ENCODE results near the gene TOB1.
A peak's percentile ranks its signal among the peaks of the same experiment; 100 is the strongest.

TOB1 gene

GRCh38 chr17:50841949-50842354 is 24.2 kb downstream of the TOB1 start:
- TF ChIP-seq CTCF (IDR thresholded peaks at IDR 0.05; ENCODE audit: control insufficient read depth, insufficient read depth, low read depth, low read length, missing control alignments), result peak; percentile 88
- no peak for DNase-seq (ENCODE audit: low read depth)
- H3K4me3 ChIP-seq (ENCODE audit: control insufficient read depth, low read depth, low read length), result no peak overlapping the region

DNA sequence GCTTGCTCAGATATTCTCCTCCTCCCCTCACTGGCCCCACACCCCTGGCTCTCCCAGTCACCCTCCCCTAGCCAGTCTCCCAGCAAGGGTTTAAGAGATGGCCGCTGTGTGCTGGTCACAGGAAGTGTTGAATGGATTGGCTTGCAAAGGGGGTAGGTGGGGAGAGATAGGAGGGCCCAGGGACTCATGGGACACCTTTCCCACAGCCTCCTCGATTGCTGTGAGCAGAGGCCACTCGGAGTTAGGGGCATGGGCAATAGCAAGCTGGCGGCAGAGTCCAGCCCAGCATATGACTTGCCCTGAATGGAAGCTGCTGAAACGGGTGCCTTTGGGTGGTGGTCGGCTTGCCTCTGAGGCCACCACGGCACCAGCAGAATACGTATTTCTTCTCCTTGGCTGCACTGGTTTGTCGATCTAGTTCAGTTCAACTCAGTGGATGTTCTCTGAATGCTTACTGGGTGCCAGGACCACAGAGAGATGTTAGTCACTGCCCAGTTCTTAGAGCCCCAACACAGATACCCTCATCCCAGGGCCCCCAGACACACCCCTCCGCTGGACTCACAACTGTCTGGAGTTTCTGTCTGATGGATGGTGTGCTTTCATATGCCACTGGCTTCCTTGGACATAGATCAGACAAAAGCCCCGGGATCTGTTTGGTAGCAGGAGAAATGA is 24.7 kb downstream of the TOB1 start:
- DNase-seq (ENCODE audit: low read depth), result no peak
- H3K4me3 ChIP-seq (ENCODE audit: control insufficient read depth, low read depth, low read length), result no peak overlapping the region
- no peak for TF ChIP-seq CTCF (IDR thresholded peaks at IDR 0.05; ENCODE audit: control insufficient read depth, insufficient read depth, low read depth, low read length, missing control alignments)

DNA sequence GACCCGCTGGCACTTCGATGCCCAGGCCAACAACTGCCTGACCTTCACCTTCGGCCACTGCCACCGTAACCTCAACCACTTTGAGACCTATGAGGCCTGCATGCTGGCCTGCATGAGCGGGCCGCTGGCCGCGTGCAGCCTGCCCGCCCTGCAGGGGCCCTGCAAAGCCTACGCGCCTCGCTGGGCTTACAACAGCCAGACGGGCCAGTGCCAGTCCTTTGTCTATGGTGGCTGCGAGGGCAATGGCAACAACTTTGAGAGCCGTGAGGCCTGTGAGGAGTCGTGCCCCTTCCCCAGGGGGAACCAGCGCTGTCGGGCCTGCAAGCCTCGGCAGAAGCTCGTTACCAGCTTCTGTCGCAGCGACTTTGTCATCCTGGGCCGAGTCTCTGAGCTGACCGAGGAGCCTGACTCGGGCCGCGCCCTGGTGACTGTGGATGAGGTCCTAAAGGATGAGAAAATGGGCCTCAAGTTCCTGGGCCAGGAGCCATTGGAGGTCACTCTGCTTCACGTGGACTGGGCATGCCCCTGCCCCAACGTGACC is 25.8 kb downstream of the TOB1 start:
- TF ChIP-seq CTCF (IDR thresholded peaks at IDR 0.05; ENCODE audit: control insufficient read depth, insufficient read depth, low read depth, low read length, missing control alignments), result no peak
- no peak for DNase-seq (ENCODE audit: low read depth)
- H3K4me3 ChIP-seq (ENCODE audit: control insufficient read depth, low read depth, low read length), result no peak overlapping the region

GRCh38 chr17:50839591-50840310 is 26.4 kb downstream of the TOB1 start:
- TF ChIP-seq CTCF (IDR thresholded peaks at IDR 0.05; ENCODE audit: control insufficient read depth, insufficient read depth, low read depth, low read length, missing control alignments), result no peak
- DNase-seq (ENCODE audit: low read depth), result no peak
- no peak overlapping the region for H3K4me3 ChIP-seq (ENCODE audit: control insufficient read depth, low read depth, low read length)

DNA sequence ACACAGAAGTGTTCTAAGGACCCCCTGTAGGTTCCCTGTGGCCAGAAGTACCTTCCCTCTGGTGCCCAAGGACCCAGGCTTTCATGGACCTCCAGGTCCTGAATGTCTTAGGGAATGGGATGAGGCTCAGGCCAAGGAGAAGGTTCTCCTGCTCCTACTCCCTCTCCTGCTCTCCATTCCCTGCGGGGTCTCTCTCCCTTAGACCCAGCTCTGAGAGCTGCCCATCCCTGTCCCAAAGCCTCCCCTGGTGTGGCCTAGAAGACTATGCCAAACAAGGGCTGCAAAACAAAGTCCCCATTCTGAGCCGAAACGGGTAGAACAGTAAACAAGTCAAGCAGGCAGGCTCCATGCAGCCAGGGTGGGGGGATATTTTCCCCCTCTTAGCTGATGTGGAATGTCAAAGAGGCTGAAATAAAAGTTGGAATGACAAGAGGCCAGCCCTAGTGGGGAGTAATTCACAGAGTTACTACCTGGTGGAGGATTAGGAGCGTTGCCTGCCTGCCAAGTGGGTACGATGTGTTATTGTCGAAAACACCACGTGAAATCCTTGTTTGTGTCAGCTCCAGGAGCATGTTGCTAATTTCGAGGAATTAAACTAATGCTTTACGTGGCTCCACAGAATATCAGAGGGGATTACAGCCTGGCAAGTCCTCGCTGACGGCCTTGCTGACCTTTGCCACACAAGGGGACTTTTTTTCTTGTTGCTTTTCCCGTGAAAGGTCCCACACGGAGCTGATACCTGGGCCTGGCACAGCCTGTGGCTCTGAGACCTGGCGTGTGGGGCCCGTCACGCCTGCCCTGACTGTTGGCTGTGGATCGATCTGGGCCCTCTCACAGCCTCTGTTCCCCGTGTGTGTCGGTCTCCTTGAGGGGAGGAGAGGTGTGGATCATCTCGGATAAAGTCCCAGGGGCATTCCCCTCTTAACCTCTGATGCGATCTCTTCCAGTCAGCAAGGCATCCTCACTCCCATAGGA is 27.9 kb downstream of the TOB1 start:
- DNase-seq (ENCODE audit: low read depth), result no peak
- no peak overlapping the region for H3K4me3 ChIP-seq (ENCODE audit: control insufficient read depth, low read depth, low read length)
- TF ChIP-seq CTCF (IDR thresholded peaks at IDR 0.05; ENCODE audit: control insufficient read depth, insufficient read depth, low read depth, low read length, missing control alignments), result no peak

GRCh38 chr17:50837286-50837979 is 28.7 kb downstream of the TOB1 start:
- no peak overlapping the region for H3K4me3 ChIP-seq (ENCODE audit: control insufficient read depth, low read depth, low read length)
- DNase-seq (ENCODE audit: low read depth), result no peak
- TF ChIP-seq CTCF (IDR thresholded peaks at IDR 0.05; ENCODE audit: control insufficient read depth, insufficient read depth, low read depth, low read length, missing control alignments), result no peak

All from AG09309 (cell line).